Measurements from ENCODE around the gene DNAH17. TPM values are rescaled to one million over a fixed set of nuclear protein-coding genes. Genes with fewer than 3 reads are reported as not detected.

DNAH17 gene
- total RNA-seq, 2 experiments from 2014 or later = 0.41 to 0.45 TPM

GRCh38 chr17:78460176-78460675 is 117.0 kb downstream of the DNAH17 start:
- Mint-ChIP-seq H3K27me3 (no peaks in the 10 kb centered on the region), H3K4me1 (ENCODE audit: low read depth) (no peaks in the 10 kb centered on the region), H3K4me3 (no peak overlapping the region), H3K27ac (no peak overlapping the region), H3K36me3 (ENCODE audit: low read depth) (no peaks in the 10 kb centered on the region), H3K9me3 (no peaks in the 10 kb centered on the region)
- DNase-seq = no peak
- intact Hi-C loops (cut with micrococcal nuclease) = no loop called here
- TF ChIP-seq CTCF (IDR thresholded peaks at IDR 0.05) = no peak
- ATAC-seq = no peak
- POLR2A ChIA-PET = interaction anchor here (1.1 kb wide), 1 partner anchor 120 kb away, joined by 3 read pairs; no protein-coding TSS in a partner anchor
- CTCF ChIA-PET = no interaction called here

- TF ChIP-seq CTCF (IDR thresholded peaks at IDR 0.05) = no peak
- intact Hi-C loops (cut with micrococcal nuclease) = no loop called here
- no peaks in the 10 kb centered on the region for H3K36me3 Mint-ChIP-seq (ENCODE audit: low read depth)
- H3K4me1 Mint-ChIP-seq (ENCODE audit: low read depth) = no peaks in the 10 kb centered on the region
- ATAC-seq (no peak), DNase-seq (no peak)
- no peak overlapping the region for H3K27ac Mint-ChIP-seq
- H3K27me3 Mint-ChIP-seq = no peaks in the 10 kb centered on the region
- POLR2A ChIA-PET = no interaction called here
- CTCF ChIA-PET = no interaction called here
- no peaks in the 10 kb centered on the region for H3K9me3 Mint-ChIP-seq
- H3K4me3 Mint-ChIP-seq = no peak overlapping the region
Measured at GRCh38 chr17:78459696-78460095, 117.5 kb downstream of the DNAH17 start.

GRCh38 chr17:78458736-78459335 is 118.4 kb downstream of the DNAH17 start:
- no peak for DNase-seq
- TF ChIP-seq CTCF (IDR thresholded peaks at IDR 0.05) = no peak
- H3K9me3 Mint-ChIP-seq = no peaks in the 10 kb centered on the region
- H3K4me3 Mint-ChIP-seq = no peak overlapping the region
- POLR2A ChIA-PET = no interaction called here
- no peaks in the 10 kb centered on the region for H3K27me3 Mint-ChIP-seq
- no peaks in the 10 kb centered on the region for H3K4me1 Mint-ChIP-seq (ENCODE audit: low read depth)
- no peak overlapping the region for H3K27ac Mint-ChIP-seq
- intact Hi-C loops (cut with micrococcal nuclease) = no loop called here
- no peak for ATAC-seq
- H3K36me3 Mint-ChIP-seq (ENCODE audit: low read depth) = no peaks in the 10 kb centered on the region
- CTCF ChIA-PET = interaction anchor here (2.1 kb wide), 1 partner anchor 13 kb away, joined by 5 read pairs; no protein-coding TSS in a partner anchor

- H3K36me3 Mint-ChIP-seq (ENCODE audit: low read depth) = no peaks in the 10 kb centered on the region
- H3K4me1 Mint-ChIP-seq (ENCODE audit: low read depth) = no peaks in the 10 kb centered on the region
- H3K27ac Mint-ChIP-seq = no peak overlapping the region
- ATAC-seq (no peak), DNase-seq (no peak)
- no peaks in the 10 kb centered on the region for H3K27me3 Mint-ChIP-seq
- ChIA-PET CTCF (interaction anchor here (2.1 kb wide), 1 partner anchor 13 kb away, joined by 5 read pairs; no protein-coding TSS in a partner anchor), POLR2A (no interaction called here)
- TF ChIP-seq CTCF (IDR thresholded peaks at IDR 0.05) = no peak
- H3K4me3 Mint-ChIP-seq = no peak overlapping the region
- intact Hi-C loops (cut with micrococcal nuclease) = no loop called here
- no peaks in the 10 kb centered on the region for H3K9me3 Mint-ChIP-seq
Measured at GRCh38 chr17:78458091-78458490, 119.1 kb downstream of the DNAH17 start.

- DNase-seq (no peak), ATAC-seq (no peak)
- H3K4me3 Mint-ChIP-seq = no peak overlapping the region
- H3K27ac Mint-ChIP-seq = no peak overlapping the region
- no peak for TF ChIP-seq CTCF (IDR thresholded peaks at IDR 0.05)
- no peaks in the 10 kb centered on the region for H3K4me1 Mint-ChIP-seq (ENCODE audit: low read depth)
- no peaks in the 10 kb centered on the region for H3K27me3 Mint-ChIP-seq
- ChIA-PET POLR2A (no interaction called here), CTCF (interaction anchor here (1.7 kb wide), 1 partner anchor 9 kb away, joined by 5 read pairs; no protein-coding TSS in a partner anchor)
- H3K9me3 Mint-ChIP-seq = no peaks in the 10 kb centered on the region
- no peaks in the 10 kb centered on the region for H3K36me3 Mint-ChIP-seq (ENCODE audit: low read depth)
- intact Hi-C loops (cut with micrococcal nuclease) = no loop called here
Measured at GRCh38 chr17:78454346-78454745, 122.8 kb downstream of the DNAH17 start.
